ENCODE measurements around the gene ZNF487. TPM values are rescaled to one million over a fixed set of nuclear protein-coding genes. Genes with fewer than 3 reads are reported as not detected.

Gene ZNF487
- total RNA-seq: 1 to 10 TPM; 4.2 to 7.6 (median 7.5) TPM
- long read RNA-seq, donor 1, partial matches to known transcripts: 0 of 3 reads
- long read RNA-seq, donor 1, other reads (novel, unspliced or antisense): 1 of 3 reads
- long read RNA-seq, donor 2, partial matches to known transcripts: 0 of 4 reads
- long read RNA-seq, donor 2, other reads (novel, unspliced or antisense): 3 of 4 reads

GRCh38 chr10:43436291-43437140 is at the start of gene ZNF487:
Gene ZNF487 (plus strand): TSS chr10:43437111. CDS start chr10:43475814, 38,703 bp downstream.
- H3K9me3 ChIP-seq: no peaks in the 10 kb centered on the region
- no peak for TF ChIP-seq CTCF (IDR thresholded peaks at IDR 0.05)
- intact Hi-C loops (cut with DNase I, micrococcal nuclease): no loop called here
- H3K4me3 ChIP-seq: peak within 1 kb of the TSS; percentile 57
- DNase-seq (peak; percentile 92 to 96 (median 94)), ATAC-seq (peak; percentile 97)
- H3K4me1 ChIP-seq (ENCODE audit: low read depth): peaks cover 7% of the 10 kb centered on the region
- no peaks in the 10 kb centered on the region for H3K36me3 ChIP-seq (ENCODE audit: low read depth)

GRCh38 chr10:43387678-43388032 is 49.3 kb upstream of the ZNF487 start:
- intact Hi-C loops (cut with DNase I, micrococcal nuclease): no loop called here
- no peak for TF ChIP-seq CTCF (IDR thresholded peaks at IDR 0.05)

DNA sequence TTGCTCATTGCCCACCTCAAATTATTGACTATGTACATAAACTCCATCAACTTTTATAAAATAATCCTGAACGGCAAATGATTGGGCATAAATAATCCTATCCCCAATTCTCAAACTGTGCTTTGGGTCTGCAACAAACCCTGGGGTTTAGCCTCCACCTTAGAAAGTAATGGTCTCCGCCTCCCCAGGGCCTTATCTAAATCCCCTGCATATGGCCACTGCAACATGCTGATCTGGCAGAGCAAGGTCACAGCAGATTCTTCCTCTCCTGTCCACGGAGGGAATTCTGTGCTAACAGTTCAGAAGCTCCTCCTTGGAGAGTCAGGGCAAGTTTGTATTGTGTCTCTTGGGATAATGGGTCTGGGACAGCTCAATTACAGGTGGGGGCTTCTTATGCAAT is 47.0 kb upstream of the ZNF487 start:
- intact Hi-C loops (cut with DNase I, micrococcal nuclease): no loop called here
- DNase-seq (no peak), ATAC-seq (no peak)
- TF ChIP-seq CTCF (IDR thresholded peaks at IDR 0.05): no peak
- Histone ChIP-seq H3K9me3 (no peaks in the 10 kb centered on the region), H3K4me1 (ENCODE audit: low read depth) (no peaks in the 10 kb centered on the region), H3K36me3 (ENCODE audit: low read depth) (peaks cover 16% of the 10 kb centered on the region), H3K4me3 (no peak overlapping the region)

More at GRCh38 chr10:43387678-43388032, 49.3 kb upstream of the ZNF487 start:
- Histone ChIP-seq H3K4me3 (no peak overlapping the region), H3K36me3 (ENCODE audit: low read depth) (peaks cover 8% of the 10 kb centered on the region), H3K4me1 (ENCODE audit: low read depth) (peaks cover 6% of the 10 kb centered on the region), H3K9me3 (no peaks in the 10 kb centered on the region)
- ATAC-seq: no peak
- peak in 1 of 3 donors; percentile 15 for DNase-seq

GRCh38 chr10:43390333-43390732 is 46.6 kb upstream of the ZNF487 start:
- Histone ChIP-seq H3K9me3 (no peaks in the 10 kb centered on the region), H3K4me3 (no peak overlapping the region), H3K4me1 (ENCODE audit: low read depth) (peaks cover 4% of the 10 kb centered on the region), H3K36me3 (ENCODE audit: low read depth) (peaks cover 16% of the 10 kb centered on the region)
- DNase-seq (no peak), ATAC-seq (no peak)
- intact Hi-C loops (cut with DNase I, micrococcal nuclease): no loop called here
- no peak for TF ChIP-seq CTCF (IDR thresholded peaks at IDR 0.05)

DNA sequence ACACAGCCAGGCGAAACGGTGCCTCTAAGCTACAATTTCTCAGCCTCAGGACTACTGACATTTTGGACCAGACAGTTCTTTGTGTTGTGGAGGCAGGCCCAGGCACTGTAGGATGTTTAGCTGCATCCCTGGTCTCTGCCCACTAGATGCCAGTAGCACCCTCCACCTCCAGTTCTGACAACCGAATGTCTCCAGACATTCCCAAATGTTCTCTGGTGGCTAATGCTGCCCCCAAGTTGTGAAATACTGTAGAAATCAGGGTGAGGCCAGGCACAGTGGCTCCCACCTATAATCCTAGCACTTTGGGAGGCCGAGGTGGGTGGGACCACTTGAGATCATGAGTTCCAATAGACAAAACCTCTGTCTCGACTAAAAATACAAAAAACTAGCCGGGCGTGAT is 46.2 kb upstream of the ZNF487 start:
- H3K4me1 ChIP-seq (ENCODE audit: low read depth): peaks cover 9% of the 10 kb centered on the region
- no peak overlapping the region for H3K4me3 ChIP-seq
- no peaks in the 10 kb centered on the region for H3K9me3 ChIP-seq
- ATAC-seq (peak; percentile 54), DNase-seq (peak in 1 of 3 donors; percentile 21)
- intact Hi-C loops (cut with DNase I, micrococcal nuclease): no loop called here
- H3K36me3 ChIP-seq (ENCODE audit: low read depth): peaks cover 16% of the 10 kb centered on the region
- TF ChIP-seq CTCF (IDR thresholded peaks at IDR 0.05): no peak
